HG02970 (cell line): ENCODE data around the gene ANGPTL7.

Experiments used
- ATAC-seq: cut with Tn5 transposase; IDR thresholded peaks from one replicate; pipeline ENCODE4 v1.9.1; 2021; ENCODE audit warnings: mild to moderate bottlenecking, moderate library complexity, moderate number of reproducible peaks; ENCODE audit not compliant: unreplicated experiment, low FRiP score

The ANGPTL7 gene

GRCh38 chr1:11198851-11199594 lies 9.9 kb downstream of the ANGPTL7 start:
- ATAC-seq = no peak

DNA sequence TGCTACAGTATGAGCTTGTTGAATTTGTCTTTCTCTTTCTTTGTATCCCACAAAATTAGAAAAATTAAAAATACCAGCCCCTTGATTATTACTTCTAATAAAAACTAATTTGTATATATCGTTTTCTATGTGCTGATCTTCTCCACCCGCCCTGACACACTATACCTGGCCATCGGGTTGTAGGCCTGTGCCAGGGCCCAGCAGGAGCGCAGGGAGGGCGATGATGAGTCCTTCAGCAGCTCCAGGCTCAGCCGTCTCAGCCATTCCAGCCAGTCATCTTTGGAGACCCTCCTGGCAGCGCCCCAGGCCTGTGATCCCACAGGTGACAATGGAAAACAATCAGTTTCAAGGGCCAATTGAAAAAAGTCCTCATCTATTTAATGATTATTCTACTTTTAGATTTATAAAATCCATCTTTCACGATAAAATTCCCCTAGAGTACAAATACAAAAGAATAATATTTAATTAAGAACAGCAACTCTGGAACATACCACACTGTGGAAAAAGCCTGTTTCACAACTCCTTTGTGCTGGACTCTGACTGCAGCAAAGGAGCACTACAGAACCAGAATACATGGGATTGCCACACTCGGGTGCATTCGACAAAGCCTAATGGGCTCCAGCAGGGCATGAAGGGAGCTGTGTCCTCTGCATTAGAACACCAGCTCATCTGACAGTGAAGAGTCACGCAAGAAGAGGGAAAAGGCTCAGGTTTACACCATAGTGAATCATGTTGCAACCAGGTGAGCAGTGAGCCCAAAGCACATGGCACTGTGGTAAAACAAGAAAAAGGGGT lies 15.4 kb downstream of the ANGPTL7 start:
- ATAC-seq = no peak

- no peak for ATAC-seq
Measured at GRCh38 chr1:11207898-11208611, 18.9 kb downstream of the ANGPTL7 start.

GRCh38 chr1:11211461-11211860 lies 22.3 kb downstream of the ANGPTL7 start:
- ATAC-seq = no peak

DNA sequence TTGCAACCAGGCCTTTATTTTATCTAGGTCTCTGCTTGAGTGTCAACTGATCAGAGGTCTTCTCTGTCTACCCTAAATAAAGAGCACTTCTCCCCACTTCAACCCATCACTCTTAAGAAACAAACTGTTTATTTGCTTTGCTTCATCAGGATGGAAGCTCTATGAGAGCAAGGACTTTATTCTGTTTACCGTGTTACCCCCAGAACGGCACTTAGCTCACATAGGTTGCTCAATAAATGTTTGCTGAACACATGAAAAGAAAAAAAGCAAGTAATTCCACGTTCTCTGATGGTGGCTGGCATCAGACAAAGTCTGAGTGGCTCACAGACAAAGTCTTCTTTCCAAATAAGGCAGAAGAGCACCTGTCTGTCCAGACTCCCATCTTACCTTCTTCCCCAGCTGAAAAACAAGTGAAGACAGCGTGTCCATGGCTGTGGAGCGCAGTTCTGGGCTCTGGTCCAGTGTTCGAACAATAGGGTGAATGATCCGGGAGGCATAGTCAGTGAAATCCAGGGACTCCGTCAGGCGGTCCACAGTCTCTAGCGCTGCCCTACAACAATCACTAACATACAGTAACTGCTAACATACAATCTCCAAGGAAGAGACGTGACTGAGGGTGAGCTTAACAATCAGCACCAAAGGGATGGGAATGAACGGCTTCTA lies 22.9 kb downstream of the ANGPTL7 start:
- ATAC-seq = no peak

GRCh38 chr1:11214698-11215380 lies 25.7 kb downstream of the ANGPTL7 start:
- no peak for ATAC-seq

DNA sequence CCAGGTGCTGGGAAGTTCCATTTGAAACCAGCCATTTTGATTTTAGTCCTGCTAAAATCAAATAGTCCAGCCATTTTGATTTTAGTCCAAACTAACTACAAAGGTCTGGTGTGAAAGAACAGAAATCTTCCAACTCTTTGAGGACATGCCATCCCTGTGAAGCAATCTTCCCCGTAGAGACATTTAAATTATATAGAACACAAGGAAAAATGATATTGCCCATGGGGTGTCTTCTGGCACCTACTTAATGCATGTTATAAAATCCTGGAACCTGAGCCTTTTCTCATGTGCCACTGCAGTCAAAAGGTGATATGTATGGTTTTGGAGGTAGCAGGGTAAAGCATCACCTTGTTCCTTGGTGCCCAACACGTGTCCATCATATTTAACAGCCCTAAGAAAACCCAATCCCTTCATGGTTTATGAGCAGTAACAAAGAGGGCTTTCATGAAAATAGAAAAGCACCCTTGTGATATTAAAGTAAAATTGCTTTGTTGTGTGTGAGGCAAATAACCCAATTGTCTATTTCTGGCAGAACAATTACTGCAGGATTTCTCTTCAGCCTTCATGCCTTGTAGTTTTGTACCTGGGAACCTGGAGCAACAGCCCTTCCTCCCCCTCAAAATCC lies 26.3 kb downstream of the ANGPTL7 start:
- ATAC-seq = no peak

DNA sequence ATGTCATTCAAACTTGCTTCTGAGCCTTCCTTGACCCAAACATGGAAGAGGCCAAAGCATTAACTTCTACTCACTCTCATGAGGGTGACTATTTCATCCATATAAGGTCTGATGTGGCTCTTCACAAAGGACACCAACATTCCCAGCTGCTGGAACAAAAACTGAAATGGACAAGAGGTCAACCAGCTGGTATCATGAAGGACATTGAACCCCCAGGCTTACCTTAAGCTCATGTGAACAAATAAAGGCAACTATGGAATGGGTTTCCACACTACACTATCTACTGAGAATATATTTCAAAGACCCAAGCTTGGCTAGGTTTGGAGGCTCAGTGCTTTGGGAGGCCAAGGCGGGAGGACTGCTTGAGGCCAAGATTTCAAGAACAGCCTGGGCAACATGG lies 26.9 kb downstream of the ANGPTL7 start:
- ATAC-seq = no peak

DNA sequence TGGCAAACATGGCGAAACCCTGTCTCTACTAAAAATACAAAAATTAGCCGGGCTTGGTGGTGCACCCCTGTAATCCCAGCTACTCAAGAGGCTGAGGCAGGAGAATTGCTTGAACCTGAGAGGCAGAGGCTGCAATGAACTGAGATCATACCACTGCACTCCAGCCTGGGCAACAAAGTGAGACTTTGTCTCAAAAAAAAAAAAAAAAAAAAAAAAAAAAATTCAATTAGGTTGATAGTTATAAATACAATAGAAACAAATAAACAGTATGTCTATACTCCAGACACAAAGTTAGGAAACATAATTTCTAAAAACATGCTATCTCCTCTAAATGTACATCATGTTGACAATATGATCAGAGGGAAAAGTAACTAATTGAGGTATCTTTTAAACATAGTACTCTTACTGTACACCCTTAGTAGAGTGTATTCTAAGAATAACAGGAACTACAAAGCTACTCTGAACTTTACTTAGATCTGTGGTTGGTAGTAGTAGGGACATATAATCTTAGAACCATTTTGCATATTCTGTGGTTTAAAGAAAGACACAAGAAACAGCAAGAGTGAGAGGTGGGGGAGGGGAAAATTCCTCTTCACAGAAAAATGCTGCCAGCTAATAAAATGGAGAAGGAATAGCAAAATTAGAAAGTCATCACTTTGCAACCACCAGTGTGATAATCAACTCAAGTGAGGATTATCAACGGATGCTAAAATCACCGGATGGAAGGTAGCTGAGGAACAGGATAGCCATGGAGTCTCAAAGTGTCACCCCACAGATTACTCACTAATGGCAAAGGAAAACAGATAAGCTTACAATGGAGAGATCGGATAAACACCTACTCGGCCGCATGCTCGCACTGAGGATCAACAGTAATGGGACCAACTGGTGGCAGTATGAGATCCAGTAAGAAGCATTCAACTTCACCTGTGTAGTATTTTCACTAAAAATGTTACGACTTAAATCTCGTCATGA lies 38.2 kb downstream of the ANGPTL7 start:
- no peak for ATAC-seq

- no peak for ATAC-seq
Measured at GRCh38 chr1:11229203-11229602, 40.0 kb downstream of the ANGPTL7 start.

DNA sequence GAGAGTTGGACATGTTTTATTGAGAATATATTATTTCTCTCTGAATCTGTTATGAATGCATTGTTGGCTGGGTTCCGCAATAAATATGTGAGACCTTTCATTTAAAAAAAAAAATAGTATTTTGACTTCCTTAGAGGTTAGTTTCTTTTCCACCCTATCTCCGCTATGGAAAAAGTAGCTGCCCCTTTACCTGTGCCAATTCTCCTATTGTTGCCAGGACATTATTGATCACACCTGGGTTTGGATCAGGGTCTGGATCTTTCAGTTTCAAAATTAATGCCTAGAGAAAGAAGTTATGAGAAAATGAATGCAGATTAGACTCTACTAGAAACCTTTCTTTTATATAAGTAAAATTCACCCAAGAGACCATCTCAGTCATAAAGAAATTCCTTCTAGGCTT lies 44.1 kb downstream of the ANGPTL7 start:
- ATAC-seq = no peak

DNA sequence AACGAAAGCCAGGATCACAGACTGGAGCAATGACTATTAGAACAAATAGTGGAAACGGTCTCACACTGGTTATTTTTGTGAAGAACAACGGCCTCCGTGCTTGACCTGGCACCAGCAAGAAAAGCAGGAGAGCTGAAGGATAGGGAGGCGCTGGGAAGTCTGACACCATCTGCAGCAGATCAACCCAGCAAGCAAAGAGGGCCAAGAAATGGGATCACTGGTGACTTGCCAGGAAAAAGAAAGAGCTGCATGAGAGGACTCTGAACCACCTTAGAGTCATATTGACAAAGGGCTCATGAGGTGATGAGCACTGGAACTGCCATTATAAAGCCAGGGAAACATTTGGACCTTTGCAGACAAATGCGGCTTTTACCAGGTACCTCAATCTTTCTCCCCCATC lies 48.2 kb downstream of the ANGPTL7 start:
- no peak for ATAC-seq

- ATAC-seq = no peak
Measured at GRCh38 chr1:11238311-11238710, 49.2 kb downstream of the ANGPTL7 start.

DNA sequence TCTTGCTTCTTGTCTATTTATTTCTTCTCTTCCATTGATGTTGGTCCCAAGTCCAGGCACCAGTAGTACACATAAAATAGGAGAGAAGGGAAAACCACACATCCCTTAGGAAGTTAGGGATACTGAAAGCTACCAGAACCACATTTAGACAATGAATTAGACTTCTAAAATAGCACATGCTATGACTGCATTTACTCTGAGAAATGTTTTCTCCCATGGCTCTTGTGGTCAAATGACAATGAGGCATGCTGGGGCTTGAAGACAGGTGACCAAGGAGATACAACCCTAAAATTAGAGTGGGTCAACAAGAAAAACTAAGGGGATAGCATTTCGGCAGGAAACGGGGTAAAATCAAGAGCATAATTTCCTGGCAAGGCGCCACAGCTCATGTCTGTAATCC lies 56.1 kb downstream of the ANGPTL7 start:
- no peak for ATAC-seq
